Erythroblast (primary cell): ENCODE measurements around the gene RERE.

Experiments
- GATA1 ChIP-seq: IDR thresholded peaks from 2 replicates; pipeline ENCODE4 v1.6.1; 2011; ENCODE audit warnings: low read depth, mild to moderate bottlenecking, control low read depth, low read length, moderate library complexity
- POLR2A ChIP-seq: IDR thresholded peaks from 2 replicates; pipeline ENCODE4 v1.6.1; 2011; ENCODE audit warnings: mild to moderate bottlenecking, low read length

GRCh38 chr1:8866173-8866791 lies 48.8 kb upstream of the RERE start:
- TF ChIP-seq POLR2A (no peak), GATA1 (no peak)
